ENCODE results near the gene BHLHE41.

DNA sequence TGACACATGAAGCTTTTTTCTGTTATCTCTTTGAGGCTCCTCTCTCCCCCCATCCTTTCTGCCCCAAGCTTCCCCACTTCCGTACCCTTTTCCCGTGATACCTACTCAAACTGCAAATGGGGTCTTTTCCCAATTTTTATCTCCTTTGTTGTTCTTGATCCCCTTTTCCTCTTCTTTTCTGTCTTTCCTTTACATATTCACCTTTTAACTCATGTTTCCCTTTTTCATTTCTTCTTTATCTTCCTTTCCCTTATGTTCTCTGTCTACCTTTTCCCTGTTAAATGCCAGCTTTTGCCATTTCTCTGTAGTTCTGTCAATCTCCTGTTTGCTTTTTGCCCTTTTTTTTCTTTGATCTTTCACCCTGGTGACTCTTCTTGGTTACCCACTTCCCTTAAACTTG, 2.6 kb upstream of the BHLHE41 start:
- TF ChIP-seq, protein P1, sequence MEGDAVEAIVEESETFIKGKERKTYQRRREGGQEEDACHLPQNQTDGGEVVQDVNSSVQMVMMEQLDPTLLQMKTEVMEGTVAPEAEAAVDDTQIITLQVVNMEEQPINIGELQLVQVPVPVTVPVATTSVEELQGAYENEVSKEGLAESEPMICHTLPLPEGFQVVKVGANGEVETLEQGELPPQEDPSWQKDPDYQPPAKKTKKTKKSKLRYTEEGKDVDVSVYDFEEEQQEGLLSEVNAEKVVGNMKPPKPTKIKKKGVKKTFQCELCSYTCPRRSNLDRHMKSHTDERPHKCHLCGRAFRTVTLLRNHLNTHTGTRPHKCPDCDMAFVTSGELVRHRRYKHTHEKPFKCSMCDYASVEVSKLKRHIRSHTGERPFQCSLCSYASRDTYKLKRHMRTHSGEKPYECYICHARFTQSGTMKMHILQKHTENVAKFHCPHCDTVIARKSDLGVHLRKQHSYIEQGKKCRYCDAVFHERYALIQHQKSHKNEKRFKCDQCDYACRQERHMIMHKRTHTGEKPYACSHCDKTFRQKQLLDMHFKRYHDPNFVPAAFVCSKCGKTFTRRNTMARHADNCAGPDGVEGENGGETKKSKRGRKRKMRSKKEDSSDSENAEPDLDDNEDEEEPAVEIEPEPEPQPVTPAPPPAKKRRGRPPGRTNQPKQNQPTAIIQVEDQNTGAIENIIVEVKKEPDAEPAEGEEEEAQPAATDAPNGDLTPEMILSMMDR (IDR thresholded peaks at IDR 0.05; ENCODE audit: borderline replicate concordance, extremely low read depth, low read length, poor library complexity, severe bottlenecking): no peak
- no peak for TF ChIP-seq EZH2 (IDR thresholded peaks at IDR 0.05; ENCODE audit: borderline replicate concordance, low read depth, low read length, severe bottlenecking)
